Breast epithelium (tissue), 3 donors: ENCODE data around the gene DPEP3.

Source experiments
- POLR2A ChIP-seq: fragments of 450-650 bp; IDR thresholded peaks from one replicate; pipeline ENCODE4 v1.6.1; 2016; ENCODE audit warnings: antibody characterized with exemption, mild to moderate bottlenecking, moderate library complexity
- POLR2AphosphoS5 ChIP-seq, 3 donors: sonication (generic); formaldehyde crosslinking; IDR thresholded peaks; one replicate each; pipeline ENCODE4 v1.6.1; 2017; ENCODE audit warnings: antibody characterized with exemption in 3 of 3
- TF ChIP-seq, protein P1 (sequence below), 3 donors: fragments of 450-650 bp; IDR thresholded peaks; one replicate each; pipeline ENCODE4 v1.5.1; 2016 to 2017; ENCODE audit warnings: antibody characterized with exemption in 3 of 3, mild to moderate bottlenecking in 3 of 3, moderate library complexity in 3 of 3

DNA sequence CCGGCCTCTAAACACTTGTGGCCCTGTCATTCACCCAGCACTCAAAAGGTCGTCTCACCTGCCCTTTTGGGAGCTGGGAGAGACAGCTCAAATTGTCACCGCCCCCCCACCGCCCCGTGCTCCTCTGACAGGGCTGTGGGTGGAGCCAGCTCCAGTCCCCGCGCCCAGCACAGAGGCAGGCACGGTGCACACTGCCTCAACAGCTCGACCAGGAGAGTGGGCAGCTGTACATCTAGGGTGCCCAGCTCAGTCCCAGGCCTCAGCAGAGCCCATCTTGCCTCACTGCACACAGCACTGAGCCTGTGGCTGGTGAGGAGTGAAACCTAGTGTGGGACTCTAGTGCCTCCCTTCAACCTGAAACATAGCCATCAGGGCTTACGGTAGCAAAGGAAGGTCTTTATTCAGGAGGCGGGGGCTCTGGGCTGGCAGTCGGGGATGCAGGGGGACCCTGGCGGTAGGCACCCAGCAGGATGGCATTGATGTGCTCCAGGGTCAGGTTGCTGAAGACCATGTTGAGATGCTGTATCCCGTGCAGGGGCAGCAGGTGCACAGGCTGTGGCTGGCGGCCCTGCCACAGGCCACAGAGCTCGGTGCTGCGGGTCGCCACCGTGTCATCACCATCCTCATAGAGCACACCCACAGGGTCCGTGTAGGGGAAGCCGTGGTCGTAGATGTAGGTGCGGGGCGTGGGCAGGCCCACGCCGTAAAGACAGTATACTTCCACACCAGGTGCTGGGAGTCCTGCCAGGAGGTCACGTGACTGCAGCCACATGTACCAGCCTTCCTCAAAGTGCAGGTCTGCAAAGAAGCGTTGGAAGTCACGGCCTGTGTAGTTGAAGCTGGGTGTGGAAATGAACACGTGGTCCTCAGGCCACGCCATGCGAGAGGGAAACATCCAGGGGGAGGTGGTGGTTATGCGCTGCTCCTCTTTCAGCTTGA lies 40.5 kb downstream of the DPEP3 start:
- TF ChIP-seq, protein P1, sequence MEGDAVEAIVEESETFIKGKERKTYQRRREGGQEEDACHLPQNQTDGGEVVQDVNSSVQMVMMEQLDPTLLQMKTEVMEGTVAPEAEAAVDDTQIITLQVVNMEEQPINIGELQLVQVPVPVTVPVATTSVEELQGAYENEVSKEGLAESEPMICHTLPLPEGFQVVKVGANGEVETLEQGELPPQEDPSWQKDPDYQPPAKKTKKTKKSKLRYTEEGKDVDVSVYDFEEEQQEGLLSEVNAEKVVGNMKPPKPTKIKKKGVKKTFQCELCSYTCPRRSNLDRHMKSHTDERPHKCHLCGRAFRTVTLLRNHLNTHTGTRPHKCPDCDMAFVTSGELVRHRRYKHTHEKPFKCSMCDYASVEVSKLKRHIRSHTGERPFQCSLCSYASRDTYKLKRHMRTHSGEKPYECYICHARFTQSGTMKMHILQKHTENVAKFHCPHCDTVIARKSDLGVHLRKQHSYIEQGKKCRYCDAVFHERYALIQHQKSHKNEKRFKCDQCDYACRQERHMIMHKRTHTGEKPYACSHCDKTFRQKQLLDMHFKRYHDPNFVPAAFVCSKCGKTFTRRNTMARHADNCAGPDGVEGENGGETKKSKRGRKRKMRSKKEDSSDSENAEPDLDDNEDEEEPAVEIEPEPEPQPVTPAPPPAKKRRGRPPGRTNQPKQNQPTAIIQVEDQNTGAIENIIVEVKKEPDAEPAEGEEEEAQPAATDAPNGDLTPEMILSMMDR (IDR thresholded peaks at IDR 0.05): no peak
- TF ChIP-seq POLR2A: no peak
- TF ChIP-seq POLR2AphosphoS5 (IDR thresholded peaks at IDR 0.05): no peak
